Liver (tissue), 9 donors: ENCODE measurements around the gene TMPRSS6. TPM values are rescaled to one million over a fixed set of nuclear protein-coding genes. Genes with fewer than 3 reads are reported as not detected.

Experiments
- DNase-seq: peaks from one replicate; pipeline ENCODE4 v3.0.0-alpha.2; 2017; ENCODE audit warnings: low spot score
- H3K27ac ChIP-seq, 2 donors: one replicate each; pipeline ENCODE4 v1.7.0; 2013; ENCODE audit warnings: inconsistent platforms in 2 of 2, low read length in 2 of 2, control low read depth in 1 of 2, low read depth in 1 of 2, mild to moderate bottlenecking in 1 of 2
- H3K27me3 ChIP-seq, 4 donors: one replicate each; pipeline versions ENCODE4 v1.6.1 to v1.7.0; 2013; ENCODE audit warnings: low read length in 3 of 4, inconsistent platforms in 1 of 4, mild to moderate bottlenecking in 1 of 4, moderate library complexity in 1 of 4; ENCODE audit not compliant: control insufficient read depth in 4 of 4, insufficient read depth in 4 of 4
- H3K36me3 ChIP-seq, 4 donors: one replicate each; pipeline versions ENCODE4 v1.6.1 to v1.7.0; 2013; ENCODE audit warnings: low read length in 3 of 4, mild to moderate bottlenecking in 3 of 4, low read depth in 1 of 4, moderate library complexity in 1 of 4; ENCODE audit not compliant: control insufficient read depth in 4 of 4, insufficient read depth in 3 of 4
- H3K4me1 ChIP-seq, 4 donors: one replicate each; pipeline versions ENCODE4 v1.6.1 to v1.7.0; 2013; ENCODE audit warnings: low read length in 3 of 4, mild to moderate bottlenecking in 3 of 4, moderate library complexity in 1 of 4; ENCODE audit not compliant: control insufficient read depth in 4 of 4, insufficient read depth in 4 of 4
- H3K4me3 ChIP-seq, 3 donors: one replicate each; pipeline versions ENCODE4 v1.6.1 to v1.7.0; 2013; ENCODE audit warnings: low read length in 3 of 3, control low read depth in 1 of 3, low read depth in 1 of 3, mild to moderate bottlenecking in 1 of 3
- H3K9ac ChIP-seq, 2 donors: one replicate each; pipeline ENCODE4 v1.7.0; 2013; ENCODE audit warnings: low read length in 2 of 2, mild to moderate bottlenecking in 2 of 2, moderate library complexity in 2 of 2, control low read depth in 1 of 2, low read depth in 1 of 2
- H3K9me3 ChIP-seq, 4 donors: one replicate each; pipeline versions ENCODE4 v1.6.1 to v1.7.0; 2013; ENCODE audit warnings: low read length in 3 of 4; ENCODE audit not compliant: control insufficient read depth in 4 of 4
- EGR1 ChIP-seq, 2 donors: IDR thresholded peaks; 2 replicates each; pipeline ENCODE4 v1.6.1; 2016 to 2018; ENCODE audit warnings: antibody characterized with exemption in 2 of 2, low read depth in 2 of 2
- FOXA1 ChIP-seq: IDR thresholded peaks from 2 replicates; pipeline ENCODE4 v1.6.1; 2016; ENCODE audit warnings: antibody characterized with exemption
- FOXA2 ChIP-seq: IDR thresholded peaks from 2 replicates; pipeline ENCODE4 v1.6.1; 2016; ENCODE audit warnings: antibody characterized with exemption
- GABPA ChIP-seq, 2 donors: IDR thresholded peaks in 1 of 2; conservative IDR thresholded peaks in 1 of 2; 2 replicates each; pipeline ENCODE4 v1.6.1; 2016; ENCODE audit warnings: antibody characterized with exemption in 2 of 2, mild to moderate bottlenecking in 1 of 2, moderate library complexity in 1 of 2
- HNF4A ChIP-seq, 2 donors: conservative IDR thresholded peaks; 2 replicates each; pipeline ENCODE4 v1.6.1; 2016; ENCODE audit warnings: antibody characterized with exemption in 2 of 2, mild to moderate bottlenecking in 2 of 2
- HNF4G ChIP-seq: IDR thresholded peaks from 2 replicates; pipeline ENCODE4 v1.6.1; 2016; ENCODE audit warnings: antibody characterized with exemption
- JUND ChIP-seq, 2 donors: IDR thresholded peaks; 2 replicates each; pipeline ENCODE4 v1.6.1; 2016; ENCODE audit warnings: antibody characterized with exemption in 2 of 2
- NR2F2 ChIP-seq: IDR thresholded peaks from 2 replicates; pipeline ENCODE4 v1.6.1; 2016; ENCODE audit warnings: antibody characterized with exemption
- RAD21 ChIP-seq, 2 donors: IDR thresholded peaks; 2 replicates each; pipeline ENCODE4 v1.6.1; 2016; ENCODE audit warnings: antibody characterized with exemption in 2 of 2, mild to moderate bottlenecking in 2 of 2
- RXRA ChIP-seq, 2 donors: IDR thresholded peaks; 2 replicates each; pipeline ENCODE4 v1.6.1; 2017 to 2018; ENCODE audit warnings: antibody characterized with exemption in 2 of 2, mild to moderate bottlenecking in 1 of 2
- SP1 ChIP-seq: IDR thresholded peaks from 2 replicates; pipeline ENCODE4 v1.6.1; 2018; ENCODE audit warnings: antibody characterized with exemption, mild to moderate bottlenecking
- TAF1 ChIP-seq: conservative IDR thresholded peaks from 2 replicates; pipeline ENCODE4 v1.6.1; 2016; ENCODE audit warnings: antibody characterized with exemption, mild to moderate bottlenecking
- YY1 ChIP-seq: IDR thresholded peaks from 2 replicates; pipeline ENCODE4 v1.6.1; 2016; ENCODE audit warnings: antibody characterized with exemption, mild to moderate bottlenecking
- WGBS: extraction: QIAGEN DNeasy Blood & Tissue Kit; methylation state at CpG from one replicate; pipeline ENCODE4 v1.1.7; 2013; 5-methylcytosine and 5-hydroxymethylcytosine counted together
- polyA plus RNA-seq, 2 donors: library from polyadenylated mRNA; stranded (reverse) in 1 of 2; unstranded in 1 of 2; fragments of 200-250 nt in 1 of 2; fragments of >200 nt in 1 of 2; fragmentation: Nextera tagmentation in 1 of 2; extraction: Ambion mirVana in 1 of 2; gene quantifications; one replicate each; pipeline versions ENCODE4 v1.2.1 to v1.2.3, GENCODE V29; 2013 to 2015
- total RNA-seq, 2 donors: library from RNA; depleted of rRNA; stranded (reverse); fragments of >200 nt; gene quantifications; one replicate each; pipeline ENCODE4 v1.2.3, GENCODE V29; 2014
- TF ChIP-seq, protein P1 (sequence below): IDR thresholded peaks from 2 replicates; pipeline ENCODE4 v1.6.1; 2016; ENCODE audit warnings: antibody characterized with exemption
- TF ChIP-seq, protein P2 (sequence below): IDR thresholded peaks from 2 replicates; pipeline ENCODE4 v1.6.1; 2016; ENCODE audit warnings: antibody characterized with exemption, mild to moderate bottlenecking
- TF ChIP-seq, protein P3 (sequence below): IDR thresholded peaks from 2 replicates; pipeline ENCODE4 v1.6.1; 2016; ENCODE audit warnings: antibody characterized with exemption
- TF ChIP-seq, protein P4 (sequence below): fragments of 150-350 bp; IDR thresholded peaks from 2 replicates; pipeline ENCODE4 v1.5.1; 2017; ENCODE audit warnings: improper control_type of control experiment, low read depth, low read length; ENCODE audit not compliant: missing input control
- TF ChIP-seq, protein P5 (sequence below): IDR thresholded peaks from 2 replicates; pipeline ENCODE4 v1.6.1; 2016; ENCODE audit warnings: antibody characterized with exemption
- donor health status: healthy.
- donor health status: healthy.
- donor health status: healthy.
- donor health status: healthy.
- donor health status: healthy.

Gene TMPRSS6
- total and polyA plus RNA-seq, 4 donors: 12.6 to 47.1 (median 39.9) TPM

DNA sequence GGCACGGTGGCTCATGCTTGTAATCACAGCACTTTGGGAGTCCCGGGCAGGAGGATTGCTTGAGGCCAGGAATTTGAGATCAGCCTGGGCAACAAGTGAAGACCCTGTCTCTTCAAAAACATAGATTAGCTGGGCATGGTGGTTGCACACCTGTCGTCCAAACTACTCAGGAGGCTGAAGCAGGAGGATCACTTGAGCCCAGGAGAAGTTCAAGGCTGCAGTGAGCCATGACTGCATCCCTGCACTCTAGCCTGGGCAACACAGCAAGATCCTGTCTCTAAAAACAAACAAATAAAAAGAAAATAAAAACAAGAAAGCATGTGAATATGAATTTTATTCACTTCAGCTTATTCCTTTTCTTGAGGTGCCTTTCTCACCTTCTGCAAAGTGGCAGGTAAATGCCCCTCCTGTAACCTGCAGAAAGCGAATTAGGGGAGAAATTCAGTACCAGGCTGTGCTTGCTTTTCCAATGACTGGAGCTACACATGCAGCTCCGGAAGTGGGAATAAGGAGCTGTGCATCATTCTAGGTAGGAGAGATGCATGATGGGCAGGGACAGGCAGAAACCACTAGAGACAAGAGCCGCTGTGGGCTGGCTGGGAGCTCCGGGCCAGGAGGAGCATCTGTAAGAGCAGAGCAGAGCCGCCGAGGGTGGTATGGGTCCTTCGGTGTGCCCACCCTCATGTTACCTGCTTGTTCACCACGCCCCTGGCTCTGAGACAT lies 72.7 kb downstream of the TMPRSS6 start (continued):
- TF ChIP-seq, protein P1, sequence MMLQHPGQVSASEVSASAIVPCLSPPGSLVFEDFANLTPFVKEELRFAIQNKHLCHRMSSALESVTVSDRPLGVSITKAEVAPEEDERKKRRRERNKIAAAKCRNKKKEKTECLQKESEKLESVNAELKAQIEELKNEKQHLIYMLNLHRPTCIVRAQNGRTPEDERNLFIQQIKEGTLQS: no peak
- no peak for TF ChIP-seq FOXA2
- no peak for TF ChIP-seq JUND (IDR thresholded peaks at IDR 0.05)
- TF ChIP-seq NR2F2: no peak

DNA sequence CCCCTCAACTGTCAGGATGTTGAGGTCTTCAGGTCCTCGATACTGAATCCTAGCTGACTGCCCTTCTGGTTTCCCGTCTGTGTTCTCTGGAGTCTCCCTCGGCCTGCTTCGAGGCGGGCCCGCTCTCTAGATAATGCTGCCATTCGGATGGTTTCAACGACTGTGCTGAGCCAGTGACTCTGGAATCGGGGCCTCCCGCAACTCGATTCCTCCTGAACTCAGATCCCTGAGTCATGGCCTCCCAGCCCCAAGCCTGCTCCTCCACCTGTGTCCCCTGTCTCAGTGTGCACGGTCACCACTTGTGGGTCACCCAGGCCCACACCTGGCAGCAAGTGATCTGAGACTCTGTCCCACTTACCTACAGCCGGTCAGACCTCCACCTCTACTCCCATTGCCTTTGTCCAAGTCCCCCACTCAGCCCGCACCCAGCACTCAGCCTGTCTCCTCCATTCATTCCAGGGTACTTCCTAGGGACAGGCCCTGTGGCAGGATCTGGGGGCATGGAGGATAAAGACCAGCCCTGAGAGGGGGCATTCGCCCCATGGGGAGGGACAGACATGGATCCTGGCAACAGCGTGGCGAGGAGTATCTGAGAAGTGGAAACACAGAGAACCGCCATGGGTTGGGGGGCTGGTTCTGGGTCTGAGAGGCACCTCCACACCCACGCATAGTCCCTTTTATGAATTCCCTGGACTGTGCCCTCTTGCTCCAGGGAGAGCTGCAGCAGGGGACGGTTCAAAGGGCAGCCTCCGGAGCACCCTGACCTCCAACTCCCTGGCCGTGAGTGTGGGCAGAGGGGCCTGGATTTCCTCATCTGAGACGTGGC lies 75.7 kb downstream of the TMPRSS6 start:
- Histone ChIP-seq H3K27ac (peak overlapping the region; percentile 91 to 92), H3K4me3 (peak overlapping the region; percentile 22 to 62 (median 47))

More for the DNA sequence above, 75.7 kb downstream of the TMPRSS6 start:
- Histone ChIP-seq H3K27me3 (no peaks in the 10 kb centered on the region), H3K9me3 (no peaks in the 10 kb centered on the region), H3K36me3 (peaks cover 0 to 13% (median 5%) of the 10 kb centered on the region in 4 donors), H3K9ac (peak overlapping the region; percentile 0 to 40), H3K4me1 (peaks cover 7 to 69% (median 60%) of the 10 kb centered on the region in 4 donors)
- DNase-seq: peak; percentile 59
- TF ChIP-seq YY1: peak; percentile 78
- TF ChIP-seq, protein P1: peak; percentile 76
- TF ChIP-seq GABPA (IDR thresholded peaks at IDR 0.05 in 1 of 2, conservative IDR thresholded peaks at IDR 0.05 in 1 of 2): peak in 1 of 2 donors; percentile 55
- TF ChIP-seq RAD21 (IDR thresholded peaks at IDR 0.05): peak; percentile 10 to 40
- TF ChIP-seq HNF4A (conservative IDR thresholded peaks at IDR 0.05): peak; percentile 99 to 100
- peak; percentile 97 for TF ChIP-seq SP1
- peak; percentile 94 for TF ChIP-seq NR2F2
- TF ChIP-seq, protein P2, sequence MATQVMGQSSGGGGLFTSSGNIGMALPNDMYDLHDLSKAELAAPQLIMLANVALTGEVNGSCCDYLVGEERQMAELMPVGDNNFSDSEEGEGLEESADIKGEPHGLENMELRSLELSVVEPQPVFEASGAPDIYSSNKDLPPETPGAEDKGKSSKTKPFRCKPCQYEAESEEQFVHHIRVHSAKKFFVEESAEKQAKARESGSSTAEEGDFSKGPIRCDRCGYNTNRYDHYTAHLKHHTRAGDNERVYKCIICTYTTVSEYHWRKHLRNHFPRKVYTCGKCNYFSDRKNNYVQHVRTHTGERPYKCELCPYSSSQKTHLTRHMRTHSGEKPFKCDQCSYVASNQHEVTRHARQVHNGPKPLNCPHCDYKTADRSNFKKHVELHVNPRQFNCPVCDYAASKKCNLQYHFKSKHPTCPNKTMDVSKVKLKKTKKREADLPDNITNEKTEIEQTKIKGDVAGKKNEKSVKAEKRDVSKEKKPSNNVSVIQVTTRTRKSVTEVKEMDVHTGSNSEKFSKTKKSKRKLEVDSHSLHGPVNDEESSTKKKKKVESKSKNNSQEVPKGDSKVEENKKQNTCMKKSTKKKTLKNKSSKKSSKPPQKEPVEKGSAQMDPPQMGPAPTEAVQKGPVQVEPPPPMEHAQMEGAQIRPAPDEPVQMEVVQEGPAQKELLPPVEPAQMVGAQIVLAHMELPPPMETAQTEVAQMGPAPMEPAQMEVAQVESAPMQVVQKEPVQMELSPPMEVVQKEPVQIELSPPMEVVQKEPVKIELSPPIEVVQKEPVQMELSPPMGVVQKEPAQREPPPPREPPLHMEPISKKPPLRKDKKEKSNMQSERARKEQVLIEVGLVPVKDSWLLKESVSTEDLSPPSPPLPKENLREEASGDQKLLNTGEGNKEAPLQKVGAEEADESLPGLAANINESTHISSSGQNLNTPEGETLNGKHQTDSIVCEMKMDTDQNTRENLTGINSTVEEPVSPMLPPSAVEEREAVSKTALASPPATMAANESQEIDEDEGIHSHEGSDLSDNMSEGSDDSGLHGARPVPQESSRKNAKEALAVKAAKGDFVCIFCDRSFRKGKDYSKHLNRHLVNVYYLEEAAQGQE: peak; percentile 30
- TF ChIP-seq, protein P3, sequence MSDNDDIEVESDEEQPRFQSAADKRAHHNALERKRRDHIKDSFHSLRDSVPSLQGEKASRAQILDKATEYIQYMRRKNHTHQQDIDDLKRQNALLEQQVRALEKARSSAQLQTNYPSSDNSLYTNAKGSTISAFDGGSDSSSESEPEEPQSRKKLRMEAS: peak; percentile 94
- peak; percentile 98 to 99 for TF ChIP-seq EGR1 (IDR thresholded peaks at IDR 0.05; ENCODE audit: low read depth in 2 of 2)
- peak in 1 of 2 donors; percentile 81 for TF ChIP-seq JUND (IDR thresholded peaks at IDR 0.05)
- TF ChIP-seq TAF1: no peak
- peak; percentile 95 to 96 for TF ChIP-seq RXRA (IDR thresholded peaks at IDR 0.05)
- TF ChIP-seq FOXA2: peak; percentile 39
- TF ChIP-seq, protein P4, sequence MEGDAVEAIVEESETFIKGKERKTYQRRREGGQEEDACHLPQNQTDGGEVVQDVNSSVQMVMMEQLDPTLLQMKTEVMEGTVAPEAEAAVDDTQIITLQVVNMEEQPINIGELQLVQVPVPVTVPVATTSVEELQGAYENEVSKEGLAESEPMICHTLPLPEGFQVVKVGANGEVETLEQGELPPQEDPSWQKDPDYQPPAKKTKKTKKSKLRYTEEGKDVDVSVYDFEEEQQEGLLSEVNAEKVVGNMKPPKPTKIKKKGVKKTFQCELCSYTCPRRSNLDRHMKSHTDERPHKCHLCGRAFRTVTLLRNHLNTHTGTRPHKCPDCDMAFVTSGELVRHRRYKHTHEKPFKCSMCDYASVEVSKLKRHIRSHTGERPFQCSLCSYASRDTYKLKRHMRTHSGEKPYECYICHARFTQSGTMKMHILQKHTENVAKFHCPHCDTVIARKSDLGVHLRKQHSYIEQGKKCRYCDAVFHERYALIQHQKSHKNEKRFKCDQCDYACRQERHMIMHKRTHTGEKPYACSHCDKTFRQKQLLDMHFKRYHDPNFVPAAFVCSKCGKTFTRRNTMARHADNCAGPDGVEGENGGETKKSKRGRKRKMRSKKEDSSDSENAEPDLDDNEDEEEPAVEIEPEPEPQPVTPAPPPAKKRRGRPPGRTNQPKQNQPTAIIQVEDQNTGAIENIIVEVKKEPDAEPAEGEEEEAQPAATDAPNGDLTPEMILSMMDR: no peak
- no peak for TF ChIP-seq FOXA1
- TF ChIP-seq, protein P5, sequence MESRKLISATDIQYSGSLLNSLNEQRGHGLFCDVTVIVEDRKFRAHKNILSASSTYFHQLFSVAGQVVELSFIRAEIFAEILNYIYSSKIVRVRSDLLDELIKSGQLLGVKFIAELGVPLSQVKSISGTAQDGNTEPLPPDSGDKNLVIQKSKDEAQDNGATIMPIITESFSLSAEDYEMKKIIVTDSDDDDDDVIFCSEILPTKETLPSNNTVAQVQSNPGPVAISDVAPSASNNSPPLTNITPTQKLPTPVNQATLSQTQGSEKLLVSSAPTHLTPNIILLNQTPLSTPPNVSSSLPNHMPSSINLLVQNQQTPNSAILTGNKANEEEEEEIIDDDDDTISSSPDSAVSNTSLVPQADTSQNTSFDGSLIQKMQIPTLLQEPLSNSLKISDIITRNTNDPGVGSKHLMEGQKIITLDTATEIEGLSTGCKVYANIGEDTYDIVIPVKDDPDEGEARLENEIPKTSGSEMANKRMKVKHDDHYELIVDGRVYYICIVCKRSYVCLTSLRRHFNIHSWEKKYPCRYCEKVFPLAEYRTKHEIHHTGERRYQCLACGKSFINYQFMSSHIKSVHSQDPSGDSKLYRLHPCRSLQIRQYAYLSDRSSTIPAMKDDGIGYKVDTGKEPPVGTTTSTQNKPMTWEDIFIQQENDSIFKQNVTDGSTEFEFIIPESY: peak; percentile 68
- peak; percentile 99 for TF ChIP-seq HNF4G
- WGBS: 39% methylated on average over 23 of the region's 23 CpGs
